ENCODE data around the gene GGCX. TPM values are rescaled to one million over a fixed set of nuclear protein-coding genes. Genes with fewer than 3 reads are reported as not detected.
"Not testable (repeated sequence)": the region's sequence is repeated elsewhere in the genome, so short reads cannot be mapped to it uniquely, and the experiment has no call there.

Gene GGCX
- polyA plus RNA-seq, 5 donors = 28.9 to 43.5 (median 35.2) TPM

DNA sequence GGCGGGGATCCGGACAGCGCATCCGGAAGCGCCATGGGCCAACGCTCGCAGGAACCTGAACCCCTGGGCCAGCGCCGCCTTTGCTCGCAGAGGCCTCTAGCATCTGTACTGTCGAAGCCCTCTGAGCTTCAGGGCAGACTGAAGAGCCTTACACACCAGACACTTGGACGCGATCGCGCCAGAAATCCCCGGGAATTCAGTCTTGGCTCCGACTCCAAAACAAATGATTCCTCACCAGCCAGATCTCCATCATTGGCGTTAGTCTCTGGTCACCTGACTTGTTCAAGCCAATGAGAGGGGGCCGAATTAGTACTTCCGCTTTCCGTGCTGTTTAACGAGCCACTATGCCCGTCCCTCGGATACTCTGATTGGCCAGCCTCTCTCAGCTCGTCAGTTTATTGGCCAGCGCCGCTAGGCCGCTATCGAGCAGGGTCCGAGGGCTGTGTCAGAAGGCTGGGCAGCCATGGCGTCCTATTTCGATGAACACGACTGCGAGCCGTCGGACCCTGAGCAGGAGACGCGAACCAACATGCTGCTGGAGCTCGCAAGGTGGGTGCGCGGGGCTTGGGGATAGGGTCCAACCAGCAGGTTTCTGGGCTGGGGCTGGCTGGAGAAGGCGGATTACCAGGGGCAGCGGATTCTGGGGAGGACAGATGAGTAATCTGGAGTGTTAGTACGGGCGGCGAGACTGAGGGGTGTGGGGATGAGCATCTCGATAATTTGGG lies 34.2 kb upstream of the GGCX start, which contains the start of gene RNF181:
Gene RNF181 (plus strand): TSS at position 445 of the 725 bp plus-strand sequence. CDS start 19 bp downstream, at position 464.
- peak; percentile 95 to 97 for DNase-seq

DNA sequence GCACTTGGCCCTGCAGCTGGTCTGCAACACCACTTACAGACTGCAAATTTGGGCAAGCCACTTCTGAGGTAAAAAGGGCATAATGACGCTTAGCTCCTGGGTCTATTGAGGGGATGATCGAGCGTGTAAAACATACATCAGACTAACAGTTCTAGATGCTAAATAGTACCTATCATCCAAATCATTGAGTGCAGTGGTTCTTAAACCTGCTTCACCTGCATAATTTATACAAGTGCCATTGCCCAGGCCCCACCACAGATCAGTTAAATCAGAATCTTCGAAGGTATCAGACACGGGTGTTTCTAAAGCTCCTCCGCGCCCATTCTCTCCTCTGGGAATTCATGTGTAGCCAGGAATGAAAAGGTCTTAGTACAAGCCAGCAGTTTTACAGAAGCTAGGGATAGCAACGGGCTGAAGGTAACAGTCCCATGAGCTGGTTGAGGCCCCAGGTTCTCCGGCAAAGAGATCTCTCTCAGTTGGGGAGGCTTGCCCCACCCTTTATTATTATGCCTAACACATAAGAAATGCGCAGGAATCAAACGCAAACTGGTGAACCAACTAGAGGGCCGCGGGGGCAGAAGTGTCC lies 33.5 kb upstream of the GGCX start:
- DNase-seq = no peak

DNA sequence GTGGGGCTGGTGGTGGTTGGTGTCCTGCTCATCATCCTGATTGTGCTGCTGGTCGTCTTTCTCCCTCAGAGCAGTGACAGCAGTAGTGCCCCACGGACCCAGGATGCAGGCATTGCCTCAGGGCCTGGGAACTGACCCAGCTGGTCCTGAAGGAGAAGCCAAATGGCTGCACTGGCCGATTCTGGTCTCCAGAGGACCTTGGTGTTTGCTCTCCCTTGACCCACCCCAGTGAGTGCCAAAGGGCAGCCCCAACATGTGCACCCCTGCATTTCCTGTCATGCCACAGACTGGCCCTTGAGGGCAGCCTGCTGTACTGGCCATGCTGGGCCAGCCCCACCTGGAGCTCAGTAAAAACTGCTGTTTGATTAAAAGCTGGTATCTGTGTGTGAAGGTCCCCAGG lies 31.7 kb upstream of the GGCX start:
- no peak for DNase-seq

DNA sequence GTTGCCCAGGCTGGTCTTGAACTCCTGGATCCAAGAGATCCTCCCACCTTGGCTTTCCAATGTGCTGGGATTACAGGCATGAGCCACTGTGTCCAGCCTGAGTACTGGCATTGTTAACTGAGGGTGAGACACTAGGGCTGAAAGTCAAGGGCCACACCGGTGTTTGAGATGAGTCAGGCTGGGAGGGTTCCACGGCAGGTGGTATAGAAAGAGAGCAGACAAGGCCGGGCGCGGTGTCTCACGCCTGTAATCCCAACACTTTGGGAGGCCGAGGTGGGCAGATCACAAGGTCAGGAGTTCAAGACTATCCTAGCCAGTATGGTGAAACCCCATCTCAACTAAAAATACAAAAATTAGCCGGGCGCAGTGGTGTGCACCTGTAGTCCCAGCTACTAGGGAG lies 31.0 kb upstream of the GGCX start:
- not testable (repeated sequence) for DNase-seq

DNA sequence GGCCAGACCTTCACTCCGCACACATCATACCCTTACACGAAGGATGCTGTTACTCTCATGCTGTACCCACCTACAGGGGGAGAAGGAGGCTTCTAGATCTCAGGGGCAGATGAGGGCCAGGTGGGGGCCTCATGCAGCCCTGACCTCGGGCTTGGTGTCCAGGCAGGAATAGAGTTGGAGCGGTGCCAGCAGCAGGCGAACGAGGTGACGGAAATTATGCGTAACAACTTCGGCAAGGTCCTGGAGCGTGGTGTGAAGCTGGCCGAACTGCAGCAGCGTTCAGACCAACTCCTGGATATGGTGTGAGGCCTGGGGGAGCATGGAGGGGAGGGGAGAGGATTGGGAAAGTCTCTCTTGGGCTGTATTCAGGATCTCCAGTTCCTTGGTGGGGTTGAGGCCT lies 30.3 kb upstream of the GGCX start:
- no peak for DNase-seq

DNA sequence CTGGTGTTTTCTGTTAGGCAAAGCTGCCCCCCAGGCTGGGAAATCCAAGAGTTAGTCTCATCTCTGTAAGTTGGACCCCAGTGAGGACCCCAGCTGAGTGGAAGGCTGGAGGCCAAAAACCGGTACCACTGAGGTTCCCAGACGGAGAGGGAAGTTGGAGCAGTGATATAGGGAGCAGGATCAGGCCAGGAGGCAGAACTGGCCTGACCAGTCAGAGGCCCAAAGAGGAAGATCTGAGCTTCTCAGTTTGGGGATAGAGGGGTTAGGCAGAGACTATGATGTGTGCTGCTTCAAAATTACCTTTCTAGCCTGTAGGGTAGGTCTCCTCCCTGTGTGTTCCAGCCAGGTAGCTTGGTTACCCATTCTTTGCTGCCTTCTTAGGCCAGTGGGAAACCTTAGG lies 29.7 kb upstream of the GGCX start:
- no peak for DNase-seq

DNA sequence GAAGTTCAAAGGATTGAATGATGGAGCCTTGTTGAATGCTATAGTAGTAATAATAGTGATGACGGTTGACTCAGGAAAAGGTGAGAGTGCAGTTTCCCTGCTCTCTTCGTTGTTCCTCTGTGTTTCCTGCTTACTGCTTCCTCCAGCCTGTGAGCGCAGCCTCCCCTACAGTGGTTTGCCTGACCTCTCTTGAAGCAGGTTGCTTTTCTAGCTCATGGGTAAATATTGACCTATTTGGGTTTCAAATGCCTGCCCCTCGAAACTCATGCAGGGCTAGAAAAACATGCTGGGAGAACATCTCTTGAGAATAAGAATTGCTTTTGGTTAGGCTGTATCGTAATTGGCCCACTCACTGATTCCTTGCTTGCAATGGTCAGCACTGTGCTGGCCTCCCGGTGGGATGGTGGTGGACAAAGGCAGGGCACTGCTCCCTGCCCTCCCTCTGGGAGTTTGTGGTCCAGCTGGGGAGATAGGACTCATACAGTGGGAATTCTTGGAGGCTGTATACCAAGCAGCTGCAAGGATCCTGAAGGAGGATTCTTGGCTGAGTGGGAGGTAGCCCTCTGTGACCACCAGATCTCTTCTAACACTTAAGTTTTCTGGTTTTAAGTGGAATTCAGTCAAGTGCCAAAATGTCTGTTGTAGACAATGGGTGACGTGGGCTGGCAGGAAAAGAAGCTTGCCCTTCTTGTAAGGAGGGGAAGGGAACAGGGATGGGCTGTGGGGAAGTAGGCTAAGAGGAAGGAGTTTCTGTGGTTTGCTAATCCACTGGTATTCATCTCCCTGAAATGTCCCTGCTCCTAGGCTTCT lies 28.9 kb upstream of the GGCX start:
- DNase-seq = no peak

DNA sequence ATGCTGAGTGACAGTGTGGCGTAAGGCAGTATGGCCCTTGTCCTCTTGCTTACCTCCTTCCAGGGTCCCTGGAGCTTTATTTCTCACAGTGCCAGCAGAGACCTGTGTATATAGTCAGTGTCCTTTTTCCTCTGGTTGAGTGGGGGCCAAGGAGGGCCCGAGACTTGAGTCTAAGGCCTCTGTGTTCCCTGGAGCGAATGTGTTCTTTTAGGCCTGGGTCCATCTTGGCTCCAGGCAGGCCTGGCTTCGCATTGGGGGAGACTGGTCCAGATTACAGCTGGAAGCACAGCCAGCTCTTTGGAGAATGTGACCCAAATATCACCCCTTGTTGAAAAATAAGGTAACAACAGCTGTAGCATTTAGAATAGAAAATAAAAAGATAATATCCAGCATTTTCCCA lies 27.9 kb upstream of the GGCX start:
- DNase-seq = no peak

DNA sequence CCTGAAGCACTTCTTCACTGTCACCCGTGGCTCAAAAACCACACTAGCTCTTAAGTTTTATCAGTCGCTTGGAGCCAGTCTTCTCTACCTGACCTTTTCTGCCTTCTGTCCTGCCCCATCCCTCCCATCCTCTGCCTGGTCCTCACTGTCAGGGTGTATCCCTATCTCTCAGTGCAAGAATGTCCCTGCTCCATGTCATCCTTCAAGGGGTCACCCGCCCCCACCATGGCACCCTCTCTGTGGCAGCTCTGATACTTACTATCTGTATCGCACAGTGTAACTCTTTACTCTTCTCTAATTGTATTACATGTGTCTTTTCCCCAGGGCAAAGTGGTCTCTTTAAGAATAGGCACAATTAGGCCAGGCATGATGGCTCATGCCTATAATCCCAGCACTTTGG lies 27.4 kb upstream of the GGCX start:
- no peak for DNase-seq

DNA sequence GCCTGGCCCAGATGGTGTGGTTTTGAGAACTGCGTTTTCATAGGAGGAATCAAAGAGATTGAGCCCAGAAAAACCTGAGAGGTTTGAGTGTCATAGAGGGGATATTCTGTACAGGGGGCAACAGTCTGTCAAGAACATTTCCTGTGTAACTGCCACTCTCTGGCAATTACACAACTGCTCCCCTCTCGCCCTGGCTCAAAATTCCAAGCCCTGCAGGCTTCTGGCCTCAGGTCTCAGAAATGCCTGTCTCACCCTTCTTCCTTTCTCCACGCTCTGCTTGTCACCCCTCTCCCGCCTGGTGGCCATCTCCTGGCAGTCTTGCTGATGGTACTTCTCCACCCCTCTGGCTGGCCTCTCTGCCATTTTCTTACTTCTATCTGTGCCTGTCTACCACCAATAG lies 26.9 kb upstream of the GGCX start:
- DNase-seq = no peak

DNA sequence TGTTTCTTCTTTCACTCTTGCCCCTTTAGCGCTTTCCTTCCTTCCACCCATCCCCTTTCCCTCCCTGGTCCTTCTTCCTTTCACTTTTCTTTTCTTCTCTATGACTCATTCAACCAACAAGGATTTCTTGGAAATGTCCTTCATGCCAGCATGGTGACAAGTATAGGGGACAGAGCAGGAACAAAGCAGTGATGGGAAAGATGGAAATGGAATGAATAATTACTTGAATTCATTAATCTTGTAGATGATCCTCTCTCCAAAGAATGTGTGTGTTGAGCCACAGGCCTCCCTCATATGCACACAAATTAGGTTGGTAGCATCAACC lies 24.4 kb upstream of the GGCX start:
- DNase-seq = no peak

DNA sequence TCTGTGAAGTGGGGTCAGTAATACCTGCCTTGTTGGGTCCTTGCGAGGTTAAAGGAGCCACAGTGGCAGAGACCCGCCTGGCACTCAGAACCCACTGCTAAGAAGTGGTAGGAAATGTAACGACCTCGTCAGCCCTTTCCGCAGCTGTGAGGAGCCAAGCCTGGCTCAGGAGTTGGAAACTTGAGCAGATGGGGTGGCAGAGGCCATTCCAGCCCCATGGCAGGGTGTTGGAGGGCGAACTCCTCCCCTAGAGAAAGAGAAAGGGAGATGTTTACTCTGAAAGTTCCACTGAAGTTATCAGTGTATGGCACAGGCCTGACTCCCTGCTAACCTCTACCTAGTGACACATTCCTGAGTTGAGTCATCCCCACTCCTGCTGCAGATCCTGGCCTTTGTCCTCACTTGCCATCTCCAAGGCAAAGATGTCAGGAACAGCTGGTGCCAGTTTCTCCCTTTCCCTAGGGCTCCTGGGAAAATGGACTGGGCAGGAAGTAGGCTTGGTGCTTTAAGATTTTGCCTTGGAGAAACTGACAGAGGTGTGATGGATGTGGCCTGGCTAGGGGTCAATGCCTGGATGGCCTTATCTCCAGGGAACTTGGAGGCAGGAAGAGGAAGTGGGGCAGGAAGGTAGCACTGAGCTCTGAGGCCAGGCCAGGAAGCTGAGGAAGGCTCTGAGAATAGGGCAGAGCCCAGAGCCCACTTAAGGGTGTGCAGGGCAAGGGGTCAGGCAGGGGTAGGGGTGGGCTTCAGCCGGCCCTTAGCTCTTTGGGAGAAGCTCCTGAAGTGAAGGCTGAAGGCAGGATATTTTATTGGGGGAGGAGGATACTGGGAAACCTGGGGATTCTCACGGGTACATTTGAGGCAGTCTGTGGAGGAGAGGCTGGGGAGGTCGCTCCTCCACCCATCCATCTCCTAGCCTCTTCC lies 23.8 kb upstream of the GGCX start:
- no peak for DNase-seq

DNA sequence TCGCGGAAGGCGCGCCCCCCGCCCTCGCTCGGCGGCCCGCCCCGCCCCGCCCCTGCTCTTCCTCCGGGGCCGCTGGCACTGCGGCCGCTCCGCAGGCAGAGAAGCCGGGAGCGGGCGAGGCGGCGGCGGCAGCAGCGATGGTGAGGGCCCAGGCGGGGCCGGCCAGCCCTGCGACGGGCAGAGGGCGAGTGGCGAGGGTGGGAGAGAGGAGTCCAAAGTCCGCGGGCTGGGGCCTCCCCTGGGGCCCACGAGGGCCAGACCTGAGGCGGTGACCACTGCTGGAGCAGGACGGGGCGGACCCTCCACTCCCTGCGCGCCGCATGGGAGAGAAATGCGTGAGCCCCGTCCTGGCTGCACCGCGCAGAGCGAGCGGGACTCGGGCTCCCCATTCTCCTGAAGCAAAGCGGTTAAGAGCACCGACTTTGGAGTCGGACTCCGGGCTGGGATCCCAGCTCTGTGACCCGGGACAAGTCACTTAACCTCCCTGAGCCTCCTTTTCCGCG lies 23.1 kb upstream of the GGCX start, which contains the start of gene VAMP5:
Gene VAMP5 (plus strand): TSS at position 78 of the 503 bp plus-strand sequence. CDS start 60 bp downstream, at position 138.
- DNase-seq = peak in 1 of 2 donors; percentile 40

DNA sequence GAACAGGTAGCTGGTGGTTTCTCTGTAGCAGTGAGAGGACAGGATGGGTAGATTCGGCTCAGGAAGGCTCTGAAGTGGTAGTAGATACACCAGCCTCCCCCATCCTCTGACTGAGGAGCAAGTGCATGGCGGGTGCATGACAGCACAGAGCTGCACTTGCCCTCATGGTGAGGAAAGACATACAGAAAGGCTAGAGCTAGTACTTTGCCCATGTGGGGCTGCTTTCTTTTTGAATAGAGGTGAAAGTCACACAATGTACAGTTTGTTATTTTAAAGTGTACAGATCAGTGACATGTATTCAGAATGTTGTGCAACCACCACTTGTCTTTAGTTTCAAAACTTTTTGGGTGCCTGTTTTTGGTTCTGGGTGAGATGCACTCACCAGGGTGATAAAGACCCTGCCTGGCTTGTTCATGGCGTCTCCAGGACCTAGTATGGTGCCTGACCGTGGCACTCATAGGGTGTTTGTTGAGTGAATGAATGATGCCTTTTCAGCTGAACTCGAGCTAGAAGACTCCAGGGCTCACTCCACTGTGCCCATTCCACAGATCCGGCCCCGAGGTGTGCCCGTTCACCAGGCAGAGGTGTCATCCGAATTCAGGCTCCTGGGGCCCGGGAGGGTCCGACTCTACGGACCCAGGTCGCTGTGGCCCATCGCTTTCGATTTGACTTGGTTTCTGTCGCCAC lies 22.5 kb upstream of the GGCX start:
- DNase-seq = no peak

DNA sequence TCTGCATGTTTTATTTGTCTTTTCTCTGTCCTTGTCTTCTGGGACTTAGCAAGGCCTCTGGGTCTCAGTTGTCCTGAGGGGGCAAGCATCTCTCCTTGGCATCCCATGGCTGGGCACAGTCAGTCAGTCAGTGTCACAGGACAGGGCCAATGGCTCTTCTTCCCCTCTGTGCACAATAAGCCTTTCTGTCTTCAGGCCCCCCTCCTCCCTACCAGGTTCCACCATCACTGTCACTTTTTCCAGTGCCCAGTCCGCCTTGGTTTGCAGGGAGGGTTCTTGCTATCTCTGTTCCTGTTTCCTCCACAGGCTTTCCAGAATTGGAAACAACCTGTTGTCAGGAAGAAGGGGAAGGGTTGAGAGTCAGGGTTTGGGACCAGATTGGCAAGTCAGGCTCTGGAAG lies 21.2 kb upstream of the GGCX start:
- DNase-seq = no peak

DNA sequence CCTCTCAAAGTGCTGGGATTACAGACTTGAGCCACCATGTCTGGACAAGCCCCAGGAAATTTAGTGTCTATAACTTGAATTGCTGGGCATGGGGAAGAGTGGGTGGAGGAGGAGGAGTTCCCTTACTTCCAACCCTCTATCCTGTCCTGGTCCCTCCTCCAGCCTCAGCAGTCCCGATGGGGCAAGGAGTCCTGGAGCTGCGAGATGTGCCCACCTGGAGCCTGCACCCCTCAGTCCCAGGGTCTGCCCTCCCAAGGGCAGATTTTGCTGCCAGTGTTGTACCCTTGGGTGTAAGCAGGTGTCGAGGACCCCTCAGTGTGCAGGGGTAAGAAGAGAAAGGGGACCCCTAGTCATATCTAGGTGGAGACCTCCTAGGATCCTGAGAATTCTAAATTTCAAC lies 18.9 kb upstream of the GGCX start:
- no peak for DNase-seq

DNA sequence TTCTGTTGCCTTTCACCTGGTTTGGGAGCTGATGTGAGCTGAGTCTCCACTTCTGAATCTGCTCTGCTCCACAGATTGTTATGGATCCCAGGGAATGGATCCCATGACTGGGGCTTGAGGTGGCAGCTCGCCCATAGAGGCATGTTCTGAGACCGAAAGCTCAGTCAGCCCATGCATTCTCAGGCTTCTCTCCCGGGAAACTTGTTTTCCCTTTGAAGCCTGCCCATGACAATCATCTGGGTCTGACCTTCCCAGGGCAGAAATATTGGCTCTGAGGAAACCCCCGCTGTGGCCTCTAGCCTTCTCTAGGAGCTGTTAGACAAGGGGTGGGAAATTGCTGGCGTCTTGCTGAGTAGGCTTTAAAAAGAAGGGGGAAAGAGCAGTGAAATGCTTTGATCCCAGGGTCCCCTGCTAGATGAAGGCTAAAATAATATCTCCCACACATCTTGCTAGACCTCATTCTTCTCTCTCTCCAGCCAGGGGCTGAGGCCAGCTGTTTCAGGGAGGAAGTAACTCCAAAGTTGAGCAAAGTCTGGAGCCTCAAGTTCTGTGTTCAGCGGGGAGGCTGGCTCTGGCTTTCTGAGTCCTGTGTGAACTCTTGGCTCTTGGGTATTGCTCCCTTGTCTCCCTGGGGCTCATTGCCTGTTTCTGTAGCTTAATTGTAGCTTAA lies 18.1 kb upstream of the GGCX start:
- peak in 1 of 2 donors; percentile 43 for DNase-seq

DNA sequence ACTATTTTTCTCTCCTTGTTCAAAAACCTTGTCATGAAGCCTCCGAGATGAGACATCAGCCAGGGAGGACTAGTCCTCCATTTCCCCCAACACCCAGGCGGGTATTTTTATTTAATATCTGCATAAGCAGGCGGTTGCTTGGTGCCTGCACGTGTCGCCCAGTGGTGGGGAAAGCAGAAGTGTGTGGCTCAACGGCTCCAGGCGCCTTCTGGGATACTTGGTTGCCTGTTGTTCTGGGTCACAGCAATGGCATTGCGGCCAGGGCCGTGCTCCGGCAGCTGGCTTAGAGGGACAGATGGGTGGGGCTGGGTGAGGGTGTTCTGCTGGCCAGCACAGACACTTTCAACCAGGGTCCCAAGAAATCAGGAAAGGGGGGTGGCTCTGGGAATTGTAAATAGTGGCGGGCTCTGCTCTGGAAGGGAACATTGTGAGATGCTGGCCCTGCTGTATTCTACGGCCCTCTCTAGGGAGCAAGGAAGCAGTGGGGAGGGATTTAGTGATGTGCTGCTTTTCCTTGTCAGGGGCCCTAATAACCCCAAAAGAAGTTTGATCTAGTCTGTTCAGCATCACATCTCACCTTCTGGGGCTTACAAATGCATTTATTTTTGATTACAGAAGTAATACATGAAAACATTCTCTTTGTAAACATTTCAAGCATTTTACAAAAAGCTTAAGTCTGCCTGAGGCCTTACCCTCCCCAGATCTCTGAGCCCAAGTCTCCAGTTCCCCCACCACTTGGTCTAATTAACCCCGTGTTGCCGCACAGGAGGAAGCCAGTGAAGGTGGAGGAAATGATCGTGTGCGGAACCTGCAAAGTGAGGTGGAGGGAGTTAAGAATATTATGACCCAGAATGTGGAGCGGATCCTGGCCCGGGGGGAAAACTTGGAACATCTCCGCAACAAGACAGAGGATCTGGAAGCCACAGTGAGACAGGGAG lies 17.2 kb upstream of the GGCX start:
- no peak for DNase-seq
